Measurements from ENCODE around the gene TAS1R3. TPM values are rescaled to one million over a fixed set of nuclear protein-coding genes. Genes with fewer than 3 reads are reported as not detected.

TAS1R3 gene
- total RNA-seq, 1 experiment from 2014 or later, result 0.16 TPM

DNA sequence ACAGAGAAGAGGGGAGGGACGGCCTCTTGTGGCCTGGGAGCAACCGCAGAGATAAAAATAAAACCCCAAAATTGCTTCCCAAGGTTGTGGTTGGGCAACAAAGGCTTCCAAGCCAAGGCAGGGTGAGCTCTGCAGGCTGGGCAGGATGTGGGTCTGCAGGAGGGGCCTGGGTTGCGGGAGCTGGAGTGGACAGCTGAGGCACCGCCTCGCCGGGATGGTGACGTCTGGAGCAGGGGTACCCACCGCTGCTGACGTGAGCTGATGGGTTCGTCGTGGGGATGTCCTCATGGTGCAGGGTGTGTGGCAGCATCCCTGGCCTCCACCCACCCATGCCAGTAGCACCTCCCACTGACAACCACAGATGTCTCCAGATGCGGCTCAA is 40.3 kb downstream of the TAS1R3 start:
- Histone ChIP-seq H3K36me3 (peaks cover 52% of the 10 kb centered on the region), H3K4me1 (replicated peaks) (peaks cover 36% of the 10 kb centered on the region), H3K9me3 (replicated peaks) (peaks cover 7% of the 10 kb centered on the region), H3K27ac (no peak overlapping the region), H3K27me3 (replicated peaks) (no peaks in the 10 kb centered on the region), H3K4me3 (no peak overlapping the region)
- no peak for DNase-seq (ENCODE audit: low read depth in 1 of 2, low spot score in 2 of 2)

DNA sequence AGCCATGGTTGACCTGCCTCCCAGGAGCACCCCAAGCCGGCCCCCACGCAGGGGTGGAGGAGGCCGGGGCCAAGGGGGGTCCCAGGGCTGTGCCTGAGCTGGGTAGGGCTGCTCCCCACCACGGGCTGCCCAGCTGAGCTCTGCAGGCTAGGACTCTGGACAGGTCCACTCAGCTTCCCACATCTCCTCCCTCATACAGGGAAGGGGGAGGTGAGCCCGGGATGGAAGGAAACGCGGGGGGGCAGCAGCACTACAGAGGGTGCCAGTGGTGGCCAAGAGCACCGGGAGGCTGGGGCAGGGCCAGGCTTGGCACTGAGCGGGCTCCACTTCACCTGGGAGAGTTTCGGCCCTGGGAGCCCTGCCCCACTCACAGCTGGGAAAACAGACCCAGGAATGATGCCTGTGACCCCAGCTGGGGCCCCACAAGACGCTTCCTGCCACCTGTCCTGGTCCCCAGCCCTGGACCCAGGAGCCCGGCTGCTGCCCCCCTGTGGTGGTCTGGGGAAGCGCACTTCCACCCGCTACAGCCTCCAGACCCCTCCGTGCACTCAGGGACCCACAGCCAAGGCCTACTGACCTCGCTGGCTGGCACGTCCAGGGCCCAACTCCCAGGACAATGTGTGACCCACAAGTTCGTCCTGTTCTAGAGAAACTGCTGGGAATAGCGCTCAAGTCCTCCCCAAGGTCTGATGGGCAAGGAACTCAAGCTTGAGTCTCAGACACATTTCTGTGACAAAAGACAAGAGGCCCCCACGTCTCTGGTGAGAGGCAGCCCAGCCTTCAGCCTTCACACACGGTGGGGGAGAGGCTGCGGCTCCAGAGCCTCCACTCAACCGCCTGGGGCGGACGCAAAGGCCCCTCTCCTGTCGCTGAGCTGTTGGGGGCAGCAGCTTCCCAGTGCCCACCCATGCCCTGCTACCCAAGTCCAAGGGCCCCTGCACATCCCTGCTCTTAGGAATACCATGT is 40.9 kb downstream of the TAS1R3 start:
- Histone ChIP-seq H3K4me3 (peak overlapping the region; percentile 12; the same call in 1 of the 2 replicates), H3K36me3 (peaks cover 54% of the 10 kb centered on the region), H3K9me3 (replicated peaks) (peaks cover 4% of the 10 kb centered on the region; the same call in 1 of the 2 replicates), H3K4me1 (replicated peaks) (peaks cover 36% of the 10 kb centered on the region), H3K27me3 (replicated peaks) (no peaks in the 10 kb centered on the region), H3K27ac (no peak overlapping the region)
- DNase-seq (ENCODE audit: low read depth in 1 of 2, low spot score in 2 of 2), result peak; percentile 73 to 79

DNA sequence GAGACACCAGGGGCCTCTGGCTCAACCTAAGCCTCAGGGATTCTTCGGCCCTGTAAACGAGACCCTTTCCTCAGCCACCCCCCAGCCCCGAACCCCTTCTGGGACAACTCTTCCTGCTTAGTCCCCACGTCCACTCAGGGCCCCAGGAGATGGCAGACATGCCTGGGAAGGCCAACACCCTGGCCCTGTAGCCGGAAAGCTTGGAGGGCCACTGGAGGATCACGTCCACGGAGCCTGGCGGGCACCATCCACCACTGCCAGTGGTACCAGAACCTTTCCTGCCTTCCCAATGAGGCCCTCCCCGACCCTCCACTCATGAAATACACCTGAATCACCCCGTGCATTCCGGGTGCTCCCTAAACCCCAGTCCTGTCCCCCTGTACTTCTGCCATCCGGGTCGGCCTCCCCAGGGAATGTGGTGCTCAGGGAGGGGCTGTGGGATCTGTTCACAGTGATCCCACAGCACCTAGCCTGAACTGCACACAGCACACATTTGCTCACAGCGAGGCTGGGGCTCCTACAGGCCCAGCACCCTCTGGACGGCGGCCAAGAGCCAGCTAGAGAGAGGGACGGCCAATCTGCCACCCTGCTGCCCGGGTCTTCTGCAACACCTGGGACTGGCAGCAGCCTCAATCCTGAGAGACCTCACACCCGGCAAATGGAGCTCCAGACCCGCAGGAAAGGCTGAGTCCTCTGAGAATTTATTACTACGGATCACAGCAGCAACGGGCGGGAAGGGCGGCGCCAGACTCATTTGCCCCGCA is 42.2 kb downstream of the TAS1R3 start:
- Histone ChIP-seq H3K27me3 (replicated peaks) (no peaks in the 10 kb centered on the region), H3K4me3 (peak overlapping the region; percentile 88; the same call in 1 of the 2 replicates), H3K36me3 (peaks cover 54% of the 10 kb centered on the region), H3K9me3 (replicated peaks) (no peaks in the 10 kb centered on the region), H3K4me1 (replicated peaks) (peaks cover 36% of the 10 kb centered on the region), H3K27ac (no peak overlapping the region)
- no peak for DNase-seq (ENCODE audit: low read depth in 1 of 2, low spot score in 2 of 2)

DNA sequence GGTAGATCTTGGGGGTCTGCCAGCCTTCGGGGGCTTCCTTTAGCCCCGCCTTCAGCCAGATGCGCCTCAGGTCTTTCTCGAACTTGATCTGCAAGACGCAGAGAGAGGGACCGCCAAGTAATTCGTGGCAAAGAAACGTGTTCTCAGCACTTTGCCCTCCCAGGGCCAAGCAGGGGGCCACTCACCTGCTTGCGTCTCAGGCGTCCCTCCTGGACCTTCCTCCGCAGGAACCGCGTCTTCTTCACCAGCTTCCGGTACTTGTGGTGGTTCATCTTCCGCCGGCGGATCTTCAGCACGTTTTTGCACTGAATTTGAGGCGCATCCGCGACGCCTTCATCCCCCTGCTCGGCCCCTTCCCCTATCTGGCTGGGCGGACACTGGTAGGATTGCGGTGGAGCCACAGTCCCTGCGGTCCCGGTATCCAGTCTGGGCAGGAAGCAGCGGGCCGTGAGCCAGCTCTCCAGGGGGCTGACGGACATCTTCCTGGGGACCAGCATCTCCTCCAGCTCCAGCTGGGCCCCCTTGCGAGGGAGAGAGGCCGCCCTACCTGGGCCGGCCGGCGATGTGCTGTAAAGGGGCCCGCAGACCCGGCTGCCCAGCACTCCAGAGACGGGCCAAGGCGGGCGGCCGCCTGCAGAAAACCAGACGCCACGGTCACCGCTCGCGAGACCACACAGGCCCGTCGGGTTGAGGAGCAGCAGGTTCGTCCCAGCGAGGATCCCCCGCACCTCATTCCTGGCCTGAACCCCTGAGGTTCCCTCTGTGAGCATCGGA is 42.9 kb downstream of the TAS1R3 start:
- peaks cover 54% of the 10 kb centered on the region for H3K36me3 ChIP-seq
- H3K4me1 ChIP-seq (replicated peaks), result peaks cover 36% of the 10 kb centered on the region
- H3K9me3 ChIP-seq (replicated peaks), result no peaks in the 10 kb centered on the region
- DNase-seq (ENCODE audit: low read depth in 1 of 2, low spot score in 2 of 2), result no peak
- H3K27ac ChIP-seq, result peak overlapping the region; percentile 86
- H3K4me3 ChIP-seq, result peak overlapping the region; percentile 88
- H3K27me3 ChIP-seq (replicated peaks), result no peaks in the 10 kb centered on the region

DNA sequence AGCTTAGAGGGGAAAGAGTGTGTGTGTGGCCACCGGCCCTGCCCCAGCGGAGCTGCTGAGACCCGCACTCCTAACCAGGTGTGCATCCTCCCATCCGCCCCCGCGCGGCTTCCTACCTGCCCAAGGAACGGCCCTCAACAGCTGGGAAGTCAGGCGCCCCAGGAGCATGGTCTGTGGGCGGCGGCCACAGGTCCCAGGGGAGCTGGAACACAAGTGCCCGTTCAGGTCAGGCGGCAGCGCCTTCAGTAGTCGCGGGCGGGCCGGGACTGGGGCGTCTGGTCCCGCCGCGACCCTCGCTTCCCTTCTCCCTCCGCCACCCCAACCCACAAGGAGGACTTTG is 43.5 kb downstream of the TAS1R3 start:
- H3K9me3 ChIP-seq (replicated peaks), result no peaks in the 10 kb centered on the region
- H3K4me1 ChIP-seq (replicated peaks), result peaks cover 36% of the 10 kb centered on the region
- H3K27ac ChIP-seq, result peak overlapping the region; percentile 86
- peak overlapping the region; percentile 88 for H3K4me3 ChIP-seq
- H3K36me3 ChIP-seq, result peaks cover 54% of the 10 kb centered on the region
- H3K27me3 ChIP-seq (replicated peaks), result no peaks in the 10 kb centered on the region
- no peak for DNase-seq (ENCODE audit: low read depth in 1 of 2, low spot score in 2 of 2)

DNA sequence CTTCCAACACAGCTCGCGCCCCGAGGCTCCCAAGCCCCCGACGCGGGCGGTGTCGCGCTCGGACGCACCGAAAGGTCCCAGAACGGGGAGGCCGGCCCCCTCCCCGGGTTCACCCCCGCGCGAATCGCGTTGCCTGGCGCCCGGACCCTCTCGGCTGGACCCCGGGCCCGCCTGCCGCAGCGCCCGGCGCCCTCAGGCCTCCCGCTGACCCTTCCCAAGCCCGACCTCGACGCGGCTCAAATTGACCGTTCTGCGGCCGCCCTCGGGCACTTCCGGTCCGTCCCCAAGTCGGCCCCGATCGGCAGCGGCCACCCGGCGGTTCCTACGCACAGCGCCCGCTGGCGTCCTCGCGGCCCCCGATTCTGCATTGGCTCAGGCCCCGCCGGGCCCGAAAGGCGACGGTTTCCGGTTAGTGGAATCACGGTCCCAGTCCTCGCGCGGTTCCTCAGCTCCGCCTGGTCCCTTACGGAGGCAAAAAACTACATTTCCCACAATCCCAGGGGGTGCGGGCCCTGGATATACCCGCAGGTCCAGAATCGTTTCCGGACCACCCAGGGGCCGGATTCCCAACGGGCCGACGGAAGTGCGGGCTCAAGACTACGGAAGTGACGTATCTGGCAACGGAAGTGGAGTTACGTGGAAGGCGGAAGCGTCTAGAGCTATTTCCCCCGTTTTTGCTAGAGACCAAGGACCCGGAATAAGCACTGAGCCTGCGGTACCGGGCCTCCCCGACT is 44.0 kb downstream of the TAS1R3 start, which contains the start of gene AURKAIP1:
AURKAIP1 (minus strand) TSS at position 279 of the 734 bp plus-strand sequence. CDS start 451 bp downstream, outside the sequence.
- H3K9me3 ChIP-seq (replicated peaks), result no peaks in the 10 kb centered on the region
- DNase-seq (ENCODE audit: low read depth in 1 of 2, low spot score in 2 of 2), result peak; percentile 98 to 100

DNA sequence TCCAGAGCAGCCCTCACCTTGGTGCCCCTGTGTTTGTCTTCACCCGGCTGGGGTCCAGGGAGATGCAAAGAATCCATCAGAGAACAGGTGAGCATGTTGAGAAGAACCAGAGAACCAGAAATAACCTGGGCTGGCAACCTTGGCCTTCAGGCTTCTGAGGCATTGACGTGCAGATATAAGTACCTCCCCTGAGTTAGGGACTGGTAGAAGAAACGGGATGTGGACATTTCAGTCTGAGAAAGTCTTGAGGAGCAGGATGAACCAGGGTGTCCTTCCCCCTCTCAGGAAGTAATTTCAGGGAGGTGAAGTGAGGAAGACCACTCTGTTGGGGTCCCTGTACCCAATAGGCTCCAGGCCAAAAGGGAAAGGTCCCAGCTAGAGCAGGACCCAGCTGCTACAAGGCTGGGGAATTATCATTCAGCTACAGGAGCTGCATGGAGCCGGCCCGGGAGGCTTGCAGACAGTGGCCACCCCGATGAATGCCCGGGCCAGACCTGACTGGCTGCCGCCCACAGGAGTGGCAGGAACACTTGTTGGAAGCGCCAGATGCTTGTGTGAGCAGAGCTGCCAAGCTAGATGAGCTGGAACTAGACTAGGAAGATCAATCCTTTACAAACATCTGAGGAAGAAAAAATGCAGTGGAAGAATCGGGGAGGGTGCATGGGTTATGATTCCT is 45.6 kb downstream of the TAS1R3 start:
- H3K27me3 ChIP-seq (replicated peaks), result no peaks in the 10 kb centered on the region
- no peak for DNase-seq (ENCODE audit: low read depth in 1 of 2, low spot score in 2 of 2)
- no peak overlapping the region for H3K27ac ChIP-seq
- no peak overlapping the region for H3K4me3 ChIP-seq
- H3K4me1 ChIP-seq (replicated peaks), result peaks cover 32% of the 10 kb centered on the region
- peaks cover 52% of the 10 kb centered on the region for H3K36me3 ChIP-seq
- H3K9me3 ChIP-seq (replicated peaks), result no peaks in the 10 kb centered on the region

More for the DNA sequence above, 44.0 kb downstream of the TAS1R3 start, which contains the start of gene AURKAIP1:
- Histone ChIP-seq H3K4me1 (replicated peaks) (peaks cover 36% of the 10 kb centered on the region), H3K27ac (peak within 1 kb of the TSS; percentile 86), H3K27me3 (replicated peaks) (no peaks in the 10 kb centered on the region), H3K4me3 (peak within 1 kb of the TSS; percentile 88), H3K36me3 (peaks cover 54% of the 10 kb centered on the region)

DNA sequence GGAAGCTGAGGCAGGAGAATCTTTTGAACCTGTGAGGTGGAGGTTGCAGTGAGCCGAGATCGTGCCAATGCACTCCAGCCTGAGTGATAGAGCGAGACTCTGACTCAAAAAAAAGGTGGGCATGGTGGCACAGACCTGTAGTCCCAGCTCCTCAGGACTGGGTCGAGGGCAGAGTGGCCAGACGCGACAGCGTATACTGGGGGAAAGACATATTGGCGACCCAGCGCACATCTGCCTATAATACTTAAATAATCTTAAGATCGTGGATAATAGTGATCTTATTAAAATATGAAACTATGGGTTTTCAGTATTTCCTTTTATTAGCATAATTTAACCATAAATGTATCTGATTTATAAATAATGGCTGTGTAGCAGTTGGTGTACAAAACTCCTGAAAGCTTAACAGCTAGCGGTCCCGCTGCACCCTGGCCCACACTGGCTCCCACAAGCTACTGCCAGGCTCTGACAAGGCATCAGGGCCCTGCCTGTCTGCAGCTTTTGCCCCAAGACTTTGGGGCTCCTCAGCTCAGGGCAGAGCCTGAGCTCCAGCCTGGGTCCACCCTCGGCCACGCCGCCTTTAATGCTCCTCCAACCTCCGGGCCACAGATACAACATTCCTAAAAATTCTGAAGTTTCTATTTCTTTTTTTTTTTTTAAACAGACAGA is 46.6 kb downstream of the TAS1R3 start:
- H3K27ac ChIP-seq, result no peak overlapping the region
- no peaks in the 10 kb centered on the region for H3K9me3 ChIP-seq (replicated peaks)
- DNase-seq (ENCODE audit: low read depth in 1 of 2, low spot score in 2 of 2), result no peak
- peaks cover 22% of the 10 kb centered on the region for H3K4me1 ChIP-seq (replicated peaks)
- H3K27me3 ChIP-seq (replicated peaks), result no peaks in the 10 kb centered on the region
- H3K4me3 ChIP-seq, result no peak overlapping the region
- peaks cover 45% of the 10 kb centered on the region for H3K36me3 ChIP-seq

DNA sequence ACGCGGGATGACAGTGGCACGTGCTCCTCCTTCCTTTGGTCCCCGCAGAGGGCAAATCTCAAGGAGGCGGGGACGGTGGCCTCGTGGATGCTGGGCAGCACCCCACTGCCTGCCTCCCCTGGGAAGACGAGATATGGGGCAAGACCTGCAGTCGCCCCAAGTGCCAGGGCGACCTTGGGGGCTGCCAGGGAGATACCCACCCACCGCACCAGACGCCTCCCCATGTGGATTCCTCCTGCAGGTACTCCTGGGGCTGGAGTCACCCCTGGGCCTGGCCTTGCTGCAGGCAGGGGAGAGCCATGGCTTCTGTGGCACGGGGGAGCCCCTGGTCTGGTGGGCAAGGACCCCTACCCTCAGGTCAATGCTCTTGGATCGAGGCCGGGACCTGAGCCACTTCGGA is 49.8 kb downstream of the TAS1R3 start:
- H3K4me1 ChIP-seq (replicated peaks), result peaks cover 3% of the 10 kb centered on the region
- H3K36me3 ChIP-seq, result peaks cover 30% of the 10 kb centered on the region
- H3K27ac ChIP-seq, result no peak overlapping the region
- DNase-seq (ENCODE audit: low read depth in 1 of 2, low spot score in 2 of 2), result no peak
- H3K27me3 ChIP-seq (replicated peaks), result no peaks in the 10 kb centered on the region
- no peaks in the 10 kb centered on the region for H3K9me3 ChIP-seq (replicated peaks)
- H3K4me3 ChIP-seq, result no peak overlapping the region

DNA sequence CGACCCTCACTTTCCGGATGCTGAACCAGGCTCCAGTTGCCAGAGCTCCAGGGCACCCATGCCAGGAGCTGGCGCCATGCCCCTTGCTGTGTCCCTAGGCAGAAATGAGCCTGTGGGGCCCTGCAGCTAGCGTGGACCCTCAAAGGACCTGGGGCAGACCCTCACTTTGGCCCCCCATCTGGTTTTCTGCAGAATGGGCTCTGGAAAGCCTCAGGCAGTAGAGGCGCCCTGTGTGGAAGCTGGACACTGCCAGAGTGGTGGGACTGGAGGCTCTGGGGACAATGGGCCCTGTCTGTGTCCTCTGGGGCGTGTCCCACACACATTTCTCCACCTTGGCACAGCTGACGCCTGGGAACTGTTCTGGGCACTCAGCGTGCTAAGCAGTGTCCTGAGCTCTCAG is 50.2 kb downstream of the TAS1R3 start:
- Histone ChIP-seq H3K27ac (no peak overlapping the region), H3K36me3 (peaks cover 30% of the 10 kb centered on the region), H3K4me1 (replicated peaks) (no peaks in the 10 kb centered on the region), H3K27me3 (replicated peaks) (no peaks in the 10 kb centered on the region), H3K9me3 (replicated peaks) (no peaks in the 10 kb centered on the region), H3K4me3 (no peak overlapping the region)
- no peak for DNase-seq (ENCODE audit: low read depth in 1 of 2, low spot score in 2 of 2)
